ENCODE data around the gene MARCHF2. TPM values are rescaled to one million over a fixed set of nuclear protein-coding genes. Genes with fewer than 3 reads are reported as not detected.

MARCHF2 gene
- total RNA-seq, 1 donor from 2014 or later = 30.9 TPM

DNA sequence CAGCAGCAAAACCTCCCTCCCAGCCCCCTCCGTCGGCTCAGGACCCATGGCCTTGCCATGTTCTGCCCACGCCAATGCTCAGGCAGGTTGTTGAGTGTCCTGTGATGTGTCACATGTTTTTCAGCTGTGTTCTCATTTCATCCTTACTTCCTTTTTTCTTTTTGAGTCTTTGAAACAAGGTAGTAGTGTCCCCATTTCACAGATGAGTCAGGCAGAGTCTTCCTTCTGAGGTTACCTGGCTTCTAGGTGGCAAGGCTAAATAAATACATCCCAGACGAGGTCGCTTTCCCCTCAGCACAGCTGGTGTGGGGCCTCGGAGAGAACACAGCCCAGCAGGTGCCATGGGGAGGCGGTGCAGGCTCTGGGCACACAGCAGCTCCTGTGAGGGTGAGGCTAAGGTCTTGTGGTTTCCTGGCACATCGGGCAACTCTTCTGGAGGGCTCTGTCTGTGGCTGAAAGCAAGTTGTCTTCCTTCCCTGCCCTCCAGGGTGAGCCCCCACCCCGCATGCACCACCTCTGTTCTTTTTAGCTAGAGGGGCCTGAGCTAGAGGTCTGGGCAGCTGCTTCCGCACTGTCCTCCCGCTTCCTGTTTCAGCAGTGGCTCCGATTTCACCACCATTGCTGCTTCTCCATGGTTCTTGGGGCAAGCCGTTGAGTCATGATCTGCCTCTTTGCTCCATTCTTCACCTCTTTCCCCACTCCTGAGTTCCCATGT is 74.2 kb downstream of the MARCHF2 start:
- H3K4me3 ChIP-seq (ENCODE audit: insufficient read depth, low read depth, low read length) = no peak overlapping the region
- Mint-ChIP-seq H3K4me1 (ENCODE audit: low read depth, unreplicated experiment) (peaks cover 1% of the 10 kb centered on the region), H3K27me3 (ENCODE audit: low read depth, unreplicated experiment) (peaks cover under 1% of the 10 kb centered on the region), H3K9me3 (ENCODE audit: unreplicated experiment) (no peaks in the 10 kb centered on the region), H3K36me3 (ENCODE audit: low read depth, unreplicated experiment) (peaks cover 23% of the 10 kb centered on the region), H3K4me3 (ENCODE audit: unreplicated experiment) (no peak overlapping the region), H3K27ac (ENCODE audit: unreplicated experiment) (no peak overlapping the region)
- peaks cover 30% of the 10 kb centered on the region for H3K36me3 ChIP-seq (ENCODE audit: insufficient read depth, low read length)
- no peak for TF ChIP-seq EZH2 (IDR thresholded peaks at IDR 0.05; ENCODE audit: insufficient read depth, low read length)
- TF ChIP-seq, protein P1, sequence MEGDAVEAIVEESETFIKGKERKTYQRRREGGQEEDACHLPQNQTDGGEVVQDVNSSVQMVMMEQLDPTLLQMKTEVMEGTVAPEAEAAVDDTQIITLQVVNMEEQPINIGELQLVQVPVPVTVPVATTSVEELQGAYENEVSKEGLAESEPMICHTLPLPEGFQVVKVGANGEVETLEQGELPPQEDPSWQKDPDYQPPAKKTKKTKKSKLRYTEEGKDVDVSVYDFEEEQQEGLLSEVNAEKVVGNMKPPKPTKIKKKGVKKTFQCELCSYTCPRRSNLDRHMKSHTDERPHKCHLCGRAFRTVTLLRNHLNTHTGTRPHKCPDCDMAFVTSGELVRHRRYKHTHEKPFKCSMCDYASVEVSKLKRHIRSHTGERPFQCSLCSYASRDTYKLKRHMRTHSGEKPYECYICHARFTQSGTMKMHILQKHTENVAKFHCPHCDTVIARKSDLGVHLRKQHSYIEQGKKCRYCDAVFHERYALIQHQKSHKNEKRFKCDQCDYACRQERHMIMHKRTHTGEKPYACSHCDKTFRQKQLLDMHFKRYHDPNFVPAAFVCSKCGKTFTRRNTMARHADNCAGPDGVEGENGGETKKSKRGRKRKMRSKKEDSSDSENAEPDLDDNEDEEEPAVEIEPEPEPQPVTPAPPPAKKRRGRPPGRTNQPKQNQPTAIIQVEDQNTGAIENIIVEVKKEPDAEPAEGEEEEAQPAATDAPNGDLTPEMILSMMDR (IDR thresholded peaks at IDR 0.05; ENCODE audit: insufficient read depth, low read depth, low read length) = no peak
- peaks cover 70% of the 10 kb centered on the region for H4K20me1 ChIP-seq (ENCODE audit: insufficient read depth, low read length)
- H3K27me3 ChIP-seq (ENCODE audit: insufficient read depth, low read length) = no peaks in the 10 kb centered on the region
- H3K79me2 ChIP-seq (ENCODE audit: insufficient read depth, low read length) = peaks cover 33% of the 10 kb centered on the region
- FAIRE-seq = no peak
- DNase-seq (ENCODE audit: low read depth) = no peak
- no peak overlapping the region for H3K27ac ChIP-seq (ENCODE audit: low read depth, low read length)
- no peak overlapping the region for H3K9ac ChIP-seq (ENCODE audit: low read length)
- H3K4me1 ChIP-seq (ENCODE audit: insufficient read depth, low read length) = no peaks in the 10 kb centered on the region
- no peak overlapping the region for H2AFZ ChIP-seq (ENCODE audit: low read depth, low read length)
- no peaks in the 10 kb centered on the region for H3K9me3 ChIP-seq (ENCODE audit: insufficient read depth, low read depth, low read length)
- H3K4me2 ChIP-seq (ENCODE audit: low read length) = no peak overlapping the region

DNA sequence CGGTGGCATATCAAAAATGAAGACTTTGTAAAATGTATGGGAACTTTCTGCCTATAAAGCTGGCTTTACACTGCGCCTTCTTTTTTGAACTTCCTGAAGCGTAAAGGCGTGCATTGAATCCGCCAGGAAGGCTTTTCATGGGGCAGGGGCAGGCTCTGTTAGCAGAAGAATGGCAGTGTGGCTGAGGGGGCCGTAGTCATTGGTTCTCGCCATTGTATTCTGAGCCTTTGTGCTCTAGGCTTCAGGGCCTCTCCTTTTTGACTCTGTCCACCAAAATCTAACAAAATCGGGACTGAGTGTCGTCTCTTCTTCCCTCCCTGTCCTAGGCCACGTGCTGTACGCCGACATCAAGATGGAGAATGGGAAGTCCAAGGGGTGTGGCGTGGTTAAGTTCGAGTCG is 75.3 kb downstream of the MARCHF2 start:
- no peak overlapping the region for H3K27ac ChIP-seq (ENCODE audit: low read depth, low read length)
- H4K20me1 ChIP-seq (ENCODE audit: insufficient read depth, low read length) = peaks cover 59% of the 10 kb centered on the region
- H3K4me3 ChIP-seq (ENCODE audit: insufficient read depth, low read depth, low read length) = no peak overlapping the region
- no peak overlapping the region for H2AFZ ChIP-seq (ENCODE audit: low read depth, low read length)
- H3K79me2 ChIP-seq (ENCODE audit: insufficient read depth, low read length) = peaks cover 23% of the 10 kb centered on the region
- H3K27me3 Mint-ChIP-seq (ENCODE audit: low read depth, unreplicated experiment) = peaks cover 2% of the 10 kb centered on the region
- no peaks in the 10 kb centered on the region for H3K4me1 ChIP-seq (ENCODE audit: insufficient read depth, low read length)
- peaks cover 25% of the 10 kb centered on the region for H3K36me3 Mint-ChIP-seq (ENCODE audit: low read depth, unreplicated experiment)
- H3K4me1 Mint-ChIP-seq (ENCODE audit: low read depth, unreplicated experiment) = no peaks in the 10 kb centered on the region
- H3K9me3 ChIP-seq (ENCODE audit: insufficient read depth, low read depth, low read length) = no peaks in the 10 kb centered on the region
- H3K4me3 Mint-ChIP-seq (ENCODE audit: unreplicated experiment) = no peak overlapping the region
- TF ChIP-seq EZH2 (IDR thresholded peaks at IDR 0.05; ENCODE audit: insufficient read depth, low read length) = no peak
- no peaks in the 10 kb centered on the region for H3K27me3 ChIP-seq (ENCODE audit: insufficient read depth, low read length)
- H3K27ac Mint-ChIP-seq (ENCODE audit: unreplicated experiment) = peak overlapping the region; percentile 69
- DNase-seq (ENCODE audit: low read depth) (no peak), FAIRE-seq (no peak)
- H3K9ac ChIP-seq (ENCODE audit: low read length) = no peak overlapping the region
- no peak overlapping the region for H3K4me2 ChIP-seq (ENCODE audit: low read length)
- no peaks in the 10 kb centered on the region for H3K9me3 Mint-ChIP-seq (ENCODE audit: unreplicated experiment)
- H3K36me3 ChIP-seq (ENCODE audit: insufficient read depth, low read length) = peaks cover 19% of the 10 kb centered on the region

Small RNAs within 50 kb of the gene (microRNA-seq; reads per million reads assigned to microRNA genes)
- gene MIR4999 = 5.5 reads per million, percentile 23 among the genes with 10 or more reads in this experiment

Other genes starting within 250 kb of the MARCHF2 start
- 13.3 and 15.7 TPM in 2 replicates for gene CERS4, start 203.9 kb upstream of the MARCHF2 start, total RNA-seq
- gene CD320, start 104.9 kb upstream of the MARCHF2 start, total RNA-seq = 35.6 and 42.2 TPM in 2 replicates
- gene NDUFA7, start 91.9 kb upstream of the MARCHF2 start, total RNA-seq = 45.4 and 49.3 TPM in 2 replicates
- gene RPS28, start 91.8 kb upstream of the MARCHF2 start, total RNA-seq = 1,111 and 1,198 TPM in 2 replicates
- gene KANK3, start 70.0 kb upstream of the MARCHF2 start, total RNA-seq = 0.94 and 2.9 TPM in 2 replicates
- gene ANGPTL4, start 49.1 kb upstream of the MARCHF2 start, total RNA-seq = 110 and 115 TPM in 2 replicates
- 85.2 and 89.1 TPM in 2 replicates for gene RAB11B, start 22.9 kb upstream of the MARCHF2 start, total RNA-seq
- gene HNRNPM, start 31.7 kb downstream of the MARCHF2 start, total RNA-seq = 137 and 172 TPM in 2 replicates
- gene PRAM1, start 89.3 kb downstream of the MARCHF2 start, total RNA-seq = 0.25 and 0.36 TPM in 2 replicates
- gene ZNF414, start 100.9 kb downstream of the MARCHF2 start, total RNA-seq = 15.8 and 17.2 TPM in 2 replicates
- gene MYO1F, start 164.1 kb downstream of the MARCHF2 start, total RNA-seq = 0.12 and 0.23 TPM in 2 replicates
- 34.0 and 35.1 TPM in 2 replicates for gene ADAMTS10, start 197.4 kb downstream of the MARCHF2 start, total RNA-seq
- not detected in 2 replicates for gene NFILZ, start 217.3 kb downstream of the MARCHF2 start, total RNA-seq

All from astrocyte (in vitro differentiated cells and primary cell).